ENCODE measurements around the gene CUL5.

DNA sequence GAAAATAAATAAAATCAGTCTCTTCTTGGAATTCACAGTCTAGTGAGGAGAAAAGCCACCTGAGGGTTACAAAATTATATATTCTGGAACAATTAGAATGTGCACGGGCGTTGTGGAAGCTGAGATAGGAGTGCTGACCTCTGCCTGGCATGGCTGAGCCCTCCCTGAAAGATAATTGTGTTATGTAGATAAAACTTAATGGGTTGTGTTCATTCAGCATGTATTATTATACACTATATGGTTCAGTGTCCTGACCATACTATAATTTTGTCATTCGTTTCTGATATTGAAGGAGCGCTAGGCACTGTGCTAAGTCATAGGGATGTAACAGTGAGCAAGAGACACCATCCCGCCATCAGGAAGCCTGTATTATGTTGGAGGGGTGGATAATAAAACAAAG is 116.4 kb downstream of the CUL5 start:
- TF ChIP-seq EZH2 (IDR thresholded peaks at IDR 0.05), result no peak
- TF ChIP-seq POLR2AphosphoS5 (IDR thresholded peaks at IDR 0.05; ENCODE audit: borderline replicate concordance, low read depth, low read length), result no peak

All from SK-N-MC (cell line).